Calu3 (cell line): ENCODE results near the gene PKHD1. TPM values are rescaled to one million over a fixed set of nuclear protein-coding genes. Genes with fewer than 3 reads are reported as not detected.

Experiments
- BruUV-seq: library from RNA; stranded (reverse); fragments of 400-500 nt; replicated peaks from 2 replicates; lab custom pipeline; 2021; lab: Mats Ljungman, UMichigan
- CTCF ChIA-PET: fragments of 300-600 bp; sonication (Branson Sonifier 250); formaldehyde crosslinking; loops from one replicate; lab custom pipeline; 2022; ENCODE audit warnings: antibody characterized with exemption; lab: Charles Lee
- DNase-seq: peaks from one replicate; pipeline ENCODE4 v3.0.0; 2022
- H3K27ac Mint-ChIP-seq: one replicate; pipeline ENCODE4 v1.8.0; 2022; ENCODE audit warnings: mixed read lengths; ENCODE audit not compliant: unreplicated experiment
- H3K27me3 Mint-ChIP-seq: one replicate; pipeline ENCODE4 v1.8.0; 2022; ENCODE audit warnings: mixed read lengths; ENCODE audit not compliant: unreplicated experiment
- H3K36me3 Mint-ChIP-seq: one replicate; pipeline ENCODE4 v1.8.0; 2022; ENCODE audit warnings: mild to moderate bottlenecking, moderate library complexity, mixed read lengths; ENCODE audit not compliant: insufficient read depth, unreplicated experiment
- H3K4me1 Mint-ChIP-seq: one replicate; pipeline ENCODE4 v1.8.0; 2022; ENCODE audit warnings: mild to moderate bottlenecking, low read depth, mixed read lengths; ENCODE audit not compliant: unreplicated experiment
- H3K4me3 Mint-ChIP-seq: one replicate; pipeline ENCODE4 v1.8.0; 2022; ENCODE audit warnings: mild to moderate bottlenecking, low read depth, moderate library complexity, mixed read lengths; ENCODE audit not compliant: unreplicated experiment
- H3K9me3 Mint-ChIP-seq: one replicate; pipeline ENCODE4 v1.8.0; 2022; ENCODE audit warnings: low read depth, mixed read lengths; ENCODE audit not compliant: unreplicated experiment
- CTCF ChIP-seq: fragments of 200-600 bp; IDR thresholded peaks from one replicate; pipeline ENCODE4 v1.8.0; 2022; ENCODE audit warnings: antibody characterized with exemption; ENCODE audit not compliant: unreplicated experiment
- intact Hi-C: fragments of 100-400 bp; cut with micrococcal nuclease; formaldehyde crosslinking; loops from one replicate; pipeline ENCODE4 v1.10.0; 2022; ENCODE audit not compliant: unreplicated experiment
- total RNA-seq: library from RNA; stranded (reverse); gene quantifications from 2 replicates; pipeline ENCODE4 v1.2.3, GENCODE V29; 2022

Gene PKHD1
- total RNA-seq, 1 experiment from 2014 or later = 25.2 TPM

- Mint-ChIP-seq H3K9me3 (no peaks in the 10 kb centered on the region), H3K4me1 (peaks cover 27% of the 10 kb centered on the region), H3K4me3 (no peak overlapping the region), H3K27me3 (no peaks in the 10 kb centered on the region), H3K36me3 (peaks cover 6% of the 10 kb centered on the region), H3K27ac (no peak overlapping the region)
- CTCF ChIA-PET = interaction anchor here (0.5 kb wide), 1 partner anchor 206 kb away, joined by 7 read pairs; no protein-coding TSS in a partner anchor
- BruUV-seq = no TSS peak
- no peak for TF ChIP-seq CTCF
- no peak for DNase-seq
- intact Hi-C loops = loop anchor here (10.0 kb wide), 1 partner anchor 159 kb away; no protein-coding TSS in a partner anchor
Observed at GRCh38 chr6:51616243-51616642, 471.2 kb downstream of the PKHD1 start.

GRCh38 chr6:51614725-51615124 is 472.7 kb downstream of the PKHD1 start:
- no peak for TF ChIP-seq CTCF
- no peak for DNase-seq
- H3K27me3 Mint-ChIP-seq = no peaks in the 10 kb centered on the region
- no peak overlapping the region for H3K4me3 Mint-ChIP-seq
- H3K9me3 Mint-ChIP-seq = no peaks in the 10 kb centered on the region
- peaks cover 6% of the 10 kb centered on the region for H3K36me3 Mint-ChIP-seq
- no TSS peak for BruUV-seq
- intact Hi-C loops = loop anchor here (10.0 kb wide), 1 partner anchor 160 kb away; no protein-coding TSS in a partner anchor
- CTCF ChIA-PET = no interaction called here
- peaks cover 27% of the 10 kb centered on the region for H3K4me1 Mint-ChIP-seq
- no peak overlapping the region for H3K27ac Mint-ChIP-seq

GRCh38 chr6:51613558-51613957 is 473.9 kb downstream of the PKHD1 start:
- BruUV-seq = no TSS peak
- H3K4me1 Mint-ChIP-seq = peaks cover 17% of the 10 kb centered on the region
- H3K27me3 Mint-ChIP-seq = no peaks in the 10 kb centered on the region
- no peaks in the 10 kb centered on the region for H3K9me3 Mint-ChIP-seq
- no peaks in the 10 kb centered on the region for H3K36me3 Mint-ChIP-seq
- no peak for DNase-seq
- no peak for TF ChIP-seq CTCF
- CTCF ChIA-PET = no interaction called here
- intact Hi-C loops = loop anchor here (10.0 kb wide), 1 partner anchor 161 kb away; no protein-coding TSS in a partner anchor
- no peak overlapping the region for H3K27ac Mint-ChIP-seq
- H3K4me3 Mint-ChIP-seq = no peak overlapping the region

- Mint-ChIP-seq H3K4me1 (peaks cover under 1% of the 10 kb centered on the region), H3K27me3 (no peaks in the 10 kb centered on the region), H3K4me3 (no peak overlapping the region), H3K36me3 (no peaks in the 10 kb centered on the region), H3K27ac (no peak overlapping the region), H3K9me3 (no peaks in the 10 kb centered on the region)
- no peak for TF ChIP-seq CTCF
- intact Hi-C loops = no loop called here
- CTCF ChIA-PET = no interaction called here
- BruUV-seq = no TSS peak
- DNase-seq = no peak
Observed at GRCh38 chr6:51608932-51609331, 478.5 kb downstream of the PKHD1 start.
